Kidney capillary endothelial cell (primary cell): Measurements from ENCODE around the gene STK11.

Experiments used
- DNase-seq: peaks from one replicate; pipeline ENCODE4 v3.0.0-alpha.2; 2018; ENCODE audit warnings: low spot score

STK11 gene

GRCh38 chr19:1211494-1212234 is 6.1 kb downstream of the STK11 start:
- no peak for DNase-seq

- DNase-seq = peak; percentile 86
These were observed 8.1 kb downstream of the STK11 start for GRCh38 chr19:1213391-1214286.

GRCh38 chr19:1214299-1214861 is 8.8 kb downstream of the STK11 start:
- DNase-seq = no peak

DNA sequence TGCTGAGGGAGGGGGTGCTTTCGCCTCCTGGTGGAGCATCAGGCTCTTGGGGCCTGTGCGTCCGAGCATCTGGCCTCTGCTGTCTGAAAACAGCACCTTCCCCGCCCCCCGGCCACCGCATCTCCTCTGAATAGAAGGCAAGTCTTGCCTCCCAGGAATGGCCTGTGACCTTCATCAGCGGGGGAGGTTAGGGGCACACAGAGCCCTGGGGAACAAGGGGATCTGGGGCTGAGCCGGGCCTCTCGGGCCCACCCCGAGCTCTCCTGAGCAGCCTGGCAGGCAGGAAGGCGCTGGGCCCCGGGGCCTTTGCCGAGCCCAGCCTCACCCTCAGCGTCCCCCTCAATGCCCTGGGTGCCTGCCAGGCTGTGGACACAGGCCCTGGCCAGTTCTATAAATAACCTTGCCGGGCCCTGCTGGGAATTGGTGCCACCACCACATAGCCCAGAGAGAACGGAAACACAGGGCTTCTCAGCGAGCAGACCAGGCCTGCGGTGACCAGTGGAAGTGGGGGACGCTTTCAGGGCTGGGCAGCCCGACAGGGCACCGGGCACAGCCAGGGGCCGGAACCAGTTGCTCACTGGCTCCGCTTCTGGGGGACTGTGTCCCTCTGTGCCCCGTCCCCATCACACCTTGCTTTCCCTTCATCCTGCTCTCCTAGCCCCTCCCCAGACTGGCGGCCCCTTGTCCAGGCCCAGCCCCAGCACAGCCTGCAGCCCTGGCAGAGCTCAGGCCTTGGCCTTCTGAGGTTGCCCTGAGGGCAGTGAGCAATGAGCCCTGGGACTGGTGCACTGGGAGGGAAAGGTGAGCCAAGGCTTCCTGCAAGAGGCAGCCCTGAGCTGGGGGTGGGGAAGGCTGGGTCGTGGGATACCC is 9.5 kb downstream of the STK11 start:
- no peak for DNase-seq

GRCh38 chr19:1216756-1217155 is 11.2 kb downstream of the STK11 start:
- DNase-seq = no peak

DNA sequence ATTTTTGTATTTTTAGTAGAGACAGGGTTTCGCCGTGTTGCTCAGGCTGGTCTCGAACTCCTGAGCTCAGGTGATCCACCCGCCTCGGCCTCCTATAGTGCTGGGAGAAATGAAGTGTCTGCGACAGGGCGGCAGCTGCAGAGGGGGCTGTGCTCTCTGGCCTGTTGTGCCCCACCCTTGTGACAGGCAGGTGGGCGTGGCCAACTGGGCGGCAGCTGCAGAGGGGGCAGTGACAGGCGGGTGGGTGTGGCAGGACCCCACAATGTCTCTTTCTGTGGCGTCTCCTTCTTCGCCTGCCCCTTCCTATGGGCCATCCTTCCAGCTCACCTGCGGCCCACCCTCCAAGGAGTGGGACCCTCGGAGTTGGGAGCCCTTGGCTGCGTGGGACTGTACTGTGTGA is 11.8 kb downstream of the STK11 start:
- no peak for DNase-seq

GRCh38 chr19:1218751-1219567 is 13.4 kb downstream of the STK11 start:
- no peak for DNase-seq

- no peak for DNase-seq
These were observed 14.4 kb downstream of the STK11 start for GRCh38 chr19:1219786-1220476.

DNA sequence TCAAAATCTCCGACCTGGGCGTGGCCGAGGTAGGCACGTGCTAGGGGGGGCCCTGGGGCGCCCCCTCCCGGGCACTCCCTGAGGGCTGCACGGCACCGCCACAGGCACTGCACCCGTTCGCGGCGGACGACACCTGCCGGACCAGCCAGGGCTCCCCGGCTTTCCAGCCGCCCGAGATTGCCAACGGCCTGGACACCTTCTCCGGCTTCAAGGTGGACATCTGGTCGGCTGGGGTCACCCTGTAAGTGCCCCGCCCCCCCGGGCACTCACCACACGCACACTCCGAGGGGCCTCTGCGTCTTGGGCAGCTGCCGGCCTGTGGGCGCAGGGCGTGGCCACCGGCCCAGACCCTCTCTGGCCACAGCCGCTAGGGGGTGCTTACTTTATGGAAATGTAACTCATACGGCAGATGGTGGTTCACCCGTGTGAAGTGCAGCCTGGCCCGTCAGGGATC is 14.9 kb downstream of the STK11 start:
- no peak for DNase-seq

DNA sequence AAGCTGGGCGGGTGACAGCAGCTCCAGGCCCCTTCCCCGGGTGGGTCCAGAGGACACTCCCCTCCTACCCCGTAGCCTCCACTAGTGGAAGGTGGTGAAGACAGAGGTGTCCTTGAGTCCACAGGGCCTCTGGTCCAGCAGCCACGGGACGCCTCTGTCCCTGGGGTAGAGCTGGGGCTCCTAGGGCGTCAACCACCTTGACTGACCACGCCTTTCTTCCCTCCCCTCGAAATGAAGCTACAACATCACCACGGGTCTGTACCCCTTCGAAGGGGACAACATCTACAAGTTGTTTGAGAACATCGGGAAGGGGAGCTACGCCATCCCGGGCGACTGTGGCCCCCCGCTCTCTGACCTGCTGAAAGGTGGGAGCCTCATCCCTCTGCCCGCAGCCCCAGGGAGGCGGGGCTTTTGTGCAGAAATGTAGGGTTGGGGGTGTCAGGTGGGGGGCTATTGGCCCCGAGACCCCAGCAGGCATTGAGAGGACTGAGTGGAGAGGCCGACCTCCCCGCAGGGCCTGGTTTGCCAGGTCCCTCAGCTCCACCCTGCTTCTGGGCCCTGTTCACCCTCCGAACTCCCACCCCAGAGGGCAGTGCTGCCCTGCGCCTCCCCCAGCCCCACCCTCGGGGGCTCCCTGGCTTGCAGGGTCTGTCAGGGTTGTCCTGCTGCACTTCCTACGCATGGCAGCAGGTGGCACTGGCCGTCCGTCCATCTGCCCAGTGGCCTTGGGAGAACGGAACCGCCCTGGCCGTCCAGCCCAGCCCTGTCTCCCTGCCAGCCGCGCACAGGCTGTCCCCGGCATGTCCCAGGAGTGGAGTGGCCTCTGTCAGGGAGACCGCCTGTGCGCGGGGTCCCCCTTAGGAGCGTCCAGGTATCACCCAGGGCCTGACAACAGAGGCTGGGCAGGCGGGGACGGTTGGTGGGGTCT is 15.7 kb downstream of the STK11 start:
- DNase-seq = peak; percentile 57

DNA sequence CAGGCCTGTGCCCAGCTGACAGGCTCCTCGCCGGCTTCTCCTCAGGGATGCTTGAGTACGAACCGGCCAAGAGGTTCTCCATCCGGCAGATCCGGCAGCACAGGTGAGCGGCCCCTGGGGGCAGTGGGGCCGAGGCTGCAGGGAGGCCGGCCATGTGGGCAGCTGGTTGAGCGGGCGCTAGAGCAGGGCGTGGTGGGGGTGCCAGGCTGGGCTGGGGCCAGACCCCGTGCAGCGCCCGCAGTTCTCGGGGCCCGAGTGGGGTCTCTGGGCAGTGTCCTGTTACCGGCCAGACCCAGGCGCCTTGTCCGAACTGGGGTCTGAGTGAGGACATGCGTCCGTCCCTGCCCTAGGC is 16.3 kb downstream of the STK11 start:
- no peak for DNase-seq

DNA sequence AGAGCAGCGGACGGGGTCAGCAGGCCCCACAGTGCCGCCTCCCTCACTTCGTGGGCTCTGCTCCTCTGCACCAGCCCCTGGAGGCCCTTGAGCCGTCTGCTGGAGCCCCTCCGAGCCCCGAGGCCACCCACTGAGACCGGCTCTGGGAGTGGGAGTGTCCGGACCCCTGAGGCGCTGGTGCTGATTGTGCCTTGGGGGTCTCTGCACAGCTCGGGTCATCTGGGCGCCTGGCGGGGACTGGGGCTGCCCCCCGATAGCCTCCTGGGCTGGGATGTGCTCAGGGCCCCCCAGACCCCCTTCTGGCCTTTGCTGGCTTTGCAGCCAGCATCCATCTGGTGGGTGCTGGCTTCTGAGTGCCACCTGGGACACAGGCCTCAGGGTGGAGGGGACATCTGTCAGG is 16.8 kb downstream of the STK11 start:
- DNase-seq = no peak

- DNase-seq = no peak
These were observed 17.7 kb downstream of the STK11 start for GRCh38 chr19:1223018-1223855.

GRCh38 chr19:1224047-1224825 is 18.7 kb downstream of the STK11 start:
- no peak for DNase-seq

GRCh38 chr19:1224847-1225246 is 19.3 kb downstream of the STK11 start:
- DNase-seq = no peak

DNA sequence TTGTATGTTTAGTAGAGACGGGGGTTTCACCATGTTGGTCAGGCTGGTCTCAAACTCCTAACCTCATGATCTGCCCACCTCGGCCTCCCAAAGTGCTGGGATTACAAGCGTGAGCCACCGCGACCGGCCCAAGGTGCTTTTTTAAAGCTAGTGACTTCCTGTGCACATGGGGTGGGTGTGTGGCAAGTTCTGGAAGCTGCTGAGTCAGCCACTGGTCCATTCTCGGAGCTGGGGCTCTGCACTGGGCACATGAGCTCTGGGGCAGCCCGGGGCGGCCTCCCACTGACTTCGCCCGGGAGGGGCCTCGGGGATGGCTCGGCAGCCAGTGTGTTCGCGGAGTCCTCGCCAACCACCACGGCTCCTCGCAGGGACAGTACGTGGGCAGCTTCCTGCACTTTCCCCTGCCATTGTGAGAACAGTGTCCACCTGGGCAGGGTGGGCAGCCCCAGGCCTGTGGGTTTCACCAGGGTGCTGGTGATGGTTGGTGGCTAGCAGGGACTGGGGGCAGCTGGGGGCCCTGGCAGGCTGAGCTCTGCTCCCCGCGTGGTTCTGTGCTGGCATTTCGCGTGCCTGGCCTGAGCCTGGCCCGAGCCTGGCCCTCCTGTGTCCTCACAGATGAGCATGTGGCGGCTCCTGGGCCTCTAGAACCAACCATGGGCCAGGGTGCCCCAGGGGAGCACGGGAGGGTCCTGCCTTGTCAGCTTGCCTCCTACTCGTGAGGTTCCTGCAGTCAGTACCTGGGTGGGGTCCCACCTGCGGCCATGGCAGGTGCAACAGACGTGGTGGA is 20.1 kb downstream of the STK11 start:
- DNase-seq = no peak

- no peak for DNase-seq
These were observed 20.6 kb downstream of the STK11 start for GRCh38 chr19:1226227-1226518.
